Neuronal stem cell (in vitro differentiated cells): ENCODE data around the gene GPRIN3.

Source experiments
- DNase-seq: peaks from one replicate; pipeline ENCODE4 v3.0.0-alpha.2; 2013; ENCODE audit warnings: low spot score
- H2AFZ ChIP-seq: one replicate; pipeline ENCODE4 v1.6.1; 2013; ENCODE audit warnings: mild to moderate bottlenecking, low read length, inconsistent platforms
- H2AK5ac ChIP-seq: 2 replicates; pipeline ENCODE4 v1.6.1; 2013; ENCODE audit warnings: low read depth, mild to moderate bottlenecking, inconsistent platforms, low read length, moderate library complexity, mixed read lengths
- H2BK120ac ChIP-seq: 2 replicates; pipeline ENCODE4 v1.6.1; 2013; ENCODE audit warnings: low read depth, mild to moderate bottlenecking, inconsistent platforms, low read length, moderate library complexity, mixed read lengths
- H2BK12ac ChIP-seq: one replicate; pipeline ENCODE4 v1.6.1; 2013; ENCODE audit warnings: low read length, inconsistent platforms
- H2BK15ac ChIP-seq: 2 replicates; pipeline ENCODE4 v1.6.1; 2013; ENCODE audit warnings: mild to moderate bottlenecking, low read length, inconsistent platforms, mixed read lengths
- H2BK5ac ChIP-seq: one replicate; pipeline ENCODE4 v1.6.1; 2013; ENCODE audit warnings: inconsistent platforms, mild to moderate bottlenecking, low read length, moderate library complexity
- H3K14ac ChIP-seq: one replicate; pipeline ENCODE4 v1.6.1; 2013; ENCODE audit warnings: low read length, inconsistent platforms
- H3K18ac ChIP-seq: 2 replicates; pipeline ENCODE4 v1.6.1; 2013; ENCODE audit warnings: low read length, inconsistent platforms
- H3K23ac ChIP-seq: 2 replicates; pipeline ENCODE4 v1.6.1; 2013; ENCODE audit warnings: low read depth, mild to moderate bottlenecking, mixed read lengths, low read length, inconsistent platforms; ENCODE audit not compliant: poor library complexity
- H3K27ac ChIP-seq: replicated peaks from 3 replicates; pipeline ENCODE4 v1.5.1; 2013; ENCODE audit warnings: low read length, inconsistent platforms
- H3K27me3 ChIP-seq, 3 experiments: 2 replicates each; pipeline ENCODE4 v1.6.1; 2013; ENCODE audit warnings: low read length in 3 of 3, mild to moderate bottlenecking in 2 of 3, inconsistent platforms in 1 of 3, low read depth in 1 of 3, mixed read lengths in 1 of 3, moderate library complexity in 1 of 3; ENCODE audit not compliant: control insufficient read depth in 3 of 3, insufficient read depth in 3 of 3
- H3K36me3 ChIP-seq, 2 donors: replicated peaks in 1 of 2; 2 replicates each; pipeline ENCODE4 v1.6.1; 2013; ENCODE audit warnings: low read length in 2 of 2; ENCODE audit not compliant: control insufficient read depth in 2 of 2, insufficient read depth in 2 of 2
- H3K4ac ChIP-seq: 2 replicates; pipeline ENCODE4 v1.6.1; 2013; ENCODE audit warnings: inconsistent platforms, mild to moderate bottlenecking, low read length, moderate library complexity
- H3K4me1 ChIP-seq, 2 donors: 1 replicate in 1 of 2; 2 replicates in 1 of 2; pipeline ENCODE4 v1.6.1; 2013; ENCODE audit warnings: low read length in 2 of 2, low read depth in 1 of 2; ENCODE audit not compliant: control insufficient read depth in 2 of 2, insufficient read depth in 1 of 2
- H3K4me2 ChIP-seq: one replicate; pipeline ENCODE4 v1.6.1; 2013; ENCODE audit warnings: mild to moderate bottlenecking, low read length, inconsistent platforms; ENCODE audit not compliant: insufficient read depth, poor library complexity, severe bottlenecking
- H3K4me3 ChIP-seq, 2 donors: 2 replicates each; pipeline ENCODE4 v1.5.1; 2013; ENCODE audit warnings: low read length in 2 of 2, mild to moderate bottlenecking in 2 of 2, inconsistent platforms in 1 of 2, moderate library complexity in 1 of 2
- H3K79me1 ChIP-seq: one replicate; pipeline ENCODE4 v1.6.1; 2013; ENCODE audit warnings: low read depth, mild to moderate bottlenecking, inconsistent platforms, low read length, moderate library complexity
- H3K9ac ChIP-seq: one replicate; pipeline ENCODE4 v1.6.1; 2013; ENCODE audit warnings: mild to moderate bottlenecking, low read depth, low read length, inconsistent platforms; ENCODE audit not compliant: poor library complexity
- H3K9me3 ChIP-seq, 2 donors: replicated peaks in 1 of 2; 2 replicates each; pipeline versions ENCODE3 to v1.6.1; 2013; ENCODE audit warnings: low read length in 2 of 2, mild to moderate bottlenecking in 2 of 2, inconsistent platforms in 1 of 2, low read depth in 1 of 2, mixed read lengths in 1 of 2, moderate library complexity in 1 of 2; ENCODE audit not compliant: control insufficient read depth in 2 of 2, insufficient read depth in 1 of 2
- H4K8ac ChIP-seq: one replicate; pipeline ENCODE4 v1.6.1; 2013; ENCODE audit warnings: low read depth, mild to moderate bottlenecking, inconsistent platforms, low read length, moderate library complexity
- H4K91ac ChIP-seq: one replicate; pipeline ENCODE4 v1.6.1; 2013; ENCODE audit warnings: low read length, low read depth, mild to moderate bottlenecking, inconsistent platforms; ENCODE audit not compliant: poor library complexity
- WGBS, 2 donors: extraction: QIAGEN DNeasy Blood & Tissue Kit; methylation state at CpG; one replicate each; pipeline ENCODE4 v1.1.7; 2013; ENCODE audit warnings: missing lambda C conversion rate in 2 of 2, mixed read lengths in 1 of 2; ENCODE audit not compliant: insufficient read length in 2 of 2, insufficient replicate concordance in 1 of 2; ENCODE audit errors: extremely low coverage in 2 of 2; 5-methylcytosine and 5-hydroxymethylcytosine counted together

Gene GPRIN3

DNA sequence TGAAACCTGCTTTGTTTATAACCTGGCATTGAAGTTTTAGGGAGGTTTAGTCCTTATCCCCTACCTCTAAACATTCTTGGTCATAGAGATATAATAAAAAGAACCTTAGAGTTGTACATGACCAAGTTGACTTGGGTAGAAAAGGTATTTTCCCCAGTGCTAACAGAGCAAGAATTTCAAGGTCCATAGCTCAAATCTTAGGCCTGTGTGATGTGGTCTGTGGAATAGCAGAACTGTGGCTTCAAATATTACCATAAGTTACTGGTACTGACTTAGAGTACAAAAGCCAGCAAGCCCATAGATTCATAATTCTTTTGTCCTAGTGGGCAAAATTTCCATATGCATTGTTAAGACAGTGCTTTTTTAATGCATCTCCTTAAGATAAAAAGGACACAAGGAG is 91.2 kb downstream of the GPRIN3 start:
- Histone ChIP-seq H3K4ac (no peak overlapping the region), H2AFZ (no peak overlapping the region), H3K27ac (no peak overlapping the region), H2AK5ac (no peak overlapping the region), H4K8ac (no peak overlapping the region), H3K18ac (no peak overlapping the region), H3K27me3 (no peaks in the 10 kb centered on the region), H2BK5ac (no peak overlapping the region), H2BK12ac (no peak overlapping the region), H3K23ac (no peak overlapping the region), H3K9me3 (no peaks in the 10 kb centered on the region), H2BK120ac (no peak overlapping the region), H3K4me2 (no peak overlapping the region), H3K79me1 (no peaks in the 10 kb centered on the region), H3K9ac (no peak overlapping the region), H4K91ac (no peak overlapping the region), H3K36me3 (no peaks in the 10 kb centered on the region), H2BK15ac (no peak overlapping the region), H3K4me3 (no peak overlapping the region), H3K4me1 (peaks cover 8 to 9% of the 10 kb centered on the region in 2 donors), H3K14ac (no peak overlapping the region)
- no peak for DNase-seq

DNA sequence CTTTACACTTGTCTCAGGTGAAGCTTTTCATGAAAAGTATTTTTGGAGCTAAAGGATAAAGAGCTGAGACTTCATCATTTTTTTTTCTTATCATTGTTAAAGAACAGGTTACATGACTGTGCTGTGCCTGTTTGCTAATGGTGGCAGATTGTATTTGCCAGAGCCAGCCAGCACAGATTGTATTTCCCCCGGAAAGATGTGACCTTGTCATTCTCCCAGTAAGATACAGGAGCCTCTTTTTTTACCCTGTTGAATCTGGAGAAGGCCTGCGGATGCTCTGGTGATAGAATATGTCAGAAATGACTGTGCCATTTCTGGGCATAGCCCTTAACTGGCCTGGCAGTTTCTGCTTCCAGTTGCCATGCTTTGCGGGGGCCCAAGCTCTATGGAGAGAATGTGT is 91.9 kb downstream of the GPRIN3 start:
- H2AK5ac ChIP-seq = no peak overlapping the region
- H3K23ac ChIP-seq = no peak overlapping the region
- no peak overlapping the region for H2BK5ac ChIP-seq
- H2BK120ac ChIP-seq = no peak overlapping the region
- WGBS, 2 donors = no CpG with 5 or more reads among the region's 3 CpGs
- no peak overlapping the region for H2BK15ac ChIP-seq
- H3K18ac ChIP-seq = no peak overlapping the region
- no peak overlapping the region for H4K91ac ChIP-seq
- H4K8ac ChIP-seq = no peak overlapping the region
- no peak overlapping the region for H2AFZ ChIP-seq
- no peaks in the 10 kb centered on the region for H3K27me3 ChIP-seq
- no peak overlapping the region for H3K27ac ChIP-seq
- no peaks in the 10 kb centered on the region for H3K9me3 ChIP-seq
- H2BK12ac ChIP-seq = no peak overlapping the region
- no peak for DNase-seq
- H3K4ac ChIP-seq = no peak overlapping the region
- no peak overlapping the region for H3K14ac ChIP-seq
- H3K36me3 ChIP-seq = no peaks in the 10 kb centered on the region
- H3K4me1 ChIP-seq = peaks cover 5 to 6% of the 10 kb centered on the region in 2 donors
- no peaks in the 10 kb centered on the region for H3K79me1 ChIP-seq
- no peak overlapping the region for H3K4me2 ChIP-seq
- H3K4me3 ChIP-seq = no peak overlapping the region
- H3K9ac ChIP-seq = no peak overlapping the region

DNA sequence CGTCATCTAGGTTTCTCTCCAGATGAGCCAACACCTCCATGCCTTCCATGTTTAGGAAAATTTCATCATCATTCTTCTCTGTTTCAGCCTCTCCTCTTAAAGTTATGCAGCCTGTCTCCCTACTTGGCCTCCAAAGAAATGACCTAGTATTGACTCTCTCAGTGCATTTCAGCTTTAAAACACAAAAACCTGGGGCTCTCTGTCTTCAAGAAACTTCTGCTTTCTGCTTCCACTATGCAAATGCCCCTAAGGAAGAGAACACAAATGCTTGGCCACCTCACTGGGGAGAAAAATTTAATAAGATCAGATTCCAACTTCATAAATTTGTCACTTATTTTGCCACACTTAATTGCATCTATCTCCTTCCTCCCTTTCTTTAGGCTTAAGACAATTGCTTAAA is 93.3 kb downstream of the GPRIN3 start:
- Histone ChIP-seq H3K9ac (no peak overlapping the region), H3K36me3 (no peaks in the 10 kb centered on the region), H2AK5ac (no peak overlapping the region), H2AFZ (no peak overlapping the region), H2BK5ac (no peak overlapping the region), H3K4me2 (no peak overlapping the region), H3K4ac (no peak overlapping the region), H3K23ac (no peak overlapping the region), H4K91ac (no peak overlapping the region), H3K27ac (no peak overlapping the region), H3K18ac (no peak overlapping the region), H3K4me3 (no peak overlapping the region), H3K9me3 (no peaks in the 10 kb centered on the region), H2BK120ac (no peak overlapping the region), H2BK12ac (no peak overlapping the region), H3K4me1 (no peaks in the 10 kb centered on the region), H3K27me3 (no peaks in the 10 kb centered on the region), H2BK15ac (no peak overlapping the region), H4K8ac (no peak overlapping the region), H3K14ac (no peak overlapping the region), H3K79me1 (no peaks in the 10 kb centered on the region)
- DNase-seq = no peak
- WGBS, 2 donors = no CpG with 5 or more reads among the region's 1 CpG

- H3K4me1 ChIP-seq = no peaks in the 10 kb centered on the region
- H3K9me3 ChIP-seq = no peaks in the 10 kb centered on the region
- no peak overlapping the region for H2BK120ac ChIP-seq
- no peak overlapping the region for H3K4ac ChIP-seq
- H3K27ac ChIP-seq = no peak overlapping the region
- no peaks in the 10 kb centered on the region for H3K27me3 ChIP-seq
- no peak overlapping the region for H4K91ac ChIP-seq
- no peak overlapping the region for H2BK15ac ChIP-seq
- H3K18ac ChIP-seq = no peak overlapping the region
- no peak overlapping the region for H3K4me3 ChIP-seq
- no peak overlapping the region for H2AFZ ChIP-seq
- no peak overlapping the region for H3K14ac ChIP-seq
- H3K36me3 ChIP-seq = no peaks in the 10 kb centered on the region
- H4K8ac ChIP-seq = no peak overlapping the region
- no peak overlapping the region for H2BK12ac ChIP-seq
- no peaks in the 10 kb centered on the region for H3K79me1 ChIP-seq
- H2BK5ac ChIP-seq = no peak overlapping the region
- no peak overlapping the region for H3K9ac ChIP-seq
- H3K4me2 ChIP-seq = no peak overlapping the region
- no peak overlapping the region for H3K23ac ChIP-seq
- DNase-seq = no peak
- no peak overlapping the region for H2AK5ac ChIP-seq
- WGBS, 2 donors = no CpG with 5 or more reads among the region's 4 CpGs
These were observed 94.3 kb downstream of the GPRIN3 start for GRCh38 chr4:89213382-89213701.
